ENCODE measurements around the gene ADCY10. TPM values are rescaled to one million over a fixed set of nuclear protein-coding genes. Genes with fewer than 3 reads are reported as not detected.

The ADCY10 gene
- total RNA-seq, 2 experiments from 2014 or later: 0.15 TPM; not detected in 1

DNA sequence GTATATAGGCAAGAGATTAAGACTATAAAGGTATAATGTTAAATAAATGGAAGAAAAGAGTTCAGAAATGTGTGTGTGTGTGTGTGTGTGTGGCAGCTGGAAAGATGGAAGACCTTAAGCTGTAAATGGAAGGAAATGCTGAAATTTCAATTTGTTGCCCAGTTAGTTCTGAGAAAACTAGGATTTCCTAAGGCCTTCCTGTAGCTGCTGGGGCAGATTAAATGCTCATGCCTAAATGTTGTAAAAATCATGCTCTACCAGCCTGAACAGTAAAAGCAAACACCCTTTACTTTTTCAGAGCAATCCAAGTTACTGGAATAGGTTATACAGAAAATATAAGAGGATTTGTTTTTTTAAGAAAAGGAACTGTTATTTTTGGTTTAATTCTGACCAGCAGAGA is 8.3 kb downstream of the ADCY10 start:
- Histone ChIP-seq H2AFZ (ENCODE audit: low read length) (no peak overlapping the region), H3K4me1 (ENCODE audit: insufficient read depth, low read length, poor library complexity, severe bottlenecking) (no peaks in the 10 kb centered on the region), H3K79me2 (ENCODE audit: insufficient read depth, low read depth, low read length) (no peaks in the 10 kb centered on the region), H3K4me3 (ENCODE audit: low read depth, low read length, poor library complexity, severe bottlenecking) (no peak overlapping the region), H3K36me3 (ENCODE audit: insufficient read depth, low read length) (no peaks in the 10 kb centered on the region), H4K20me1 (ENCODE audit: insufficient read depth, low read length) (no peaks in the 10 kb centered on the region), H3K9me2 (ENCODE audit: insufficient read depth, low read length) (no peaks in the 10 kb centered on the region), H3K27ac (ENCODE audit: low read depth, low read length, poor library complexity, severe bottlenecking) (no peak overlapping the region), H3K9me3 (ENCODE audit: low read length) (peaks cover 19% of the 10 kb centered on the region; the same call in 1 of the 2 replicates), H3K4me2 (ENCODE audit: low read length) (no peak overlapping the region)
- no TSS peak for BruUV-seq (replicated peaks)
- ChIA-PET POLR2A (interaction anchor here (1.0 kb wide), 1 partner anchor 16 kb away, joined by 4 read pairs; no protein-coding TSS in a partner anchor), CTCF (ENCODE audit: unreplicated experiment) (no interaction called here)
- TF ChIP-seq, protein P1, sequence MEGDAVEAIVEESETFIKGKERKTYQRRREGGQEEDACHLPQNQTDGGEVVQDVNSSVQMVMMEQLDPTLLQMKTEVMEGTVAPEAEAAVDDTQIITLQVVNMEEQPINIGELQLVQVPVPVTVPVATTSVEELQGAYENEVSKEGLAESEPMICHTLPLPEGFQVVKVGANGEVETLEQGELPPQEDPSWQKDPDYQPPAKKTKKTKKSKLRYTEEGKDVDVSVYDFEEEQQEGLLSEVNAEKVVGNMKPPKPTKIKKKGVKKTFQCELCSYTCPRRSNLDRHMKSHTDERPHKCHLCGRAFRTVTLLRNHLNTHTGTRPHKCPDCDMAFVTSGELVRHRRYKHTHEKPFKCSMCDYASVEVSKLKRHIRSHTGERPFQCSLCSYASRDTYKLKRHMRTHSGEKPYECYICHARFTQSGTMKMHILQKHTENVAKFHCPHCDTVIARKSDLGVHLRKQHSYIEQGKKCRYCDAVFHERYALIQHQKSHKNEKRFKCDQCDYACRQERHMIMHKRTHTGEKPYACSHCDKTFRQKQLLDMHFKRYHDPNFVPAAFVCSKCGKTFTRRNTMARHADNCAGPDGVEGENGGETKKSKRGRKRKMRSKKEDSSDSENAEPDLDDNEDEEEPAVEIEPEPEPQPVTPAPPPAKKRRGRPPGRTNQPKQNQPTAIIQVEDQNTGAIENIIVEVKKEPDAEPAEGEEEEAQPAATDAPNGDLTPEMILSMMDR (conservative IDR thresholded peaks at IDR 0.05; ENCODE audit: low read length): no peak
- TF ChIP-seq EZH2phosphoT487 (IDR thresholded peaks at IDR 0.05; ENCODE audit: borderline replicate concordance, low read depth, low read length): no peak
- intact Hi-C loops (cut with micrococcal nuclease; ENCODE audit: unreplicated experiment): no loop called here
- no peak for DNase-seq (ENCODE audit: low spot score)

DNA sequence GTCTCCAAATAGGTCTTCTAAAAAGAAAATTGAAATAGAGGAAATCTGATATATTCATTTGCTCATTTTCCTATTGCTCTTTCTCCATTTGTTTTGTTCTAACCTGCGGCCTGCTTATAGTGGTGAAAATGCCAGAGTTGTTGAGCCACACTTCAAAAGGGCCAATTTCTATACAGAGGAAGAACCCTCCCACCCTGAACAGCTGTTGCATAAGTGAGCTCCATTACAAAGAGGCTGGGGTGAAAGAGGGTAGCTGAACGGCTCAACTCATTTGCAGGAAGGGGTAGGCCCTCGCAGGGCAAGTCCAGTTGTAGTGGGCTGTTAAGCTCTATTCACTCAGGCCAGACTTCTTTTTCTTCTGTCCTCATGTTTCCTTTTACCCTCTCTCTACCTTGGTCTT is 8.8 kb downstream of the ADCY10 start:
- Histone ChIP-seq H2AFZ (ENCODE audit: low read length) (no peak overlapping the region), H3K79me2 (ENCODE audit: insufficient read depth, low read depth, low read length) (no peaks in the 10 kb centered on the region), H3K9me3 (ENCODE audit: low read length) (peaks cover 16% of the 10 kb centered on the region; the same call in 1 of the 2 replicates), H3K4me3 (ENCODE audit: low read depth, low read length, poor library complexity, severe bottlenecking) (no peak overlapping the region), H4K20me1 (ENCODE audit: insufficient read depth, low read length) (no peaks in the 10 kb centered on the region), H3K4me1 (ENCODE audit: insufficient read depth, low read length, poor library complexity, severe bottlenecking) (peaks cover under 1% of the 10 kb centered on the region), H3K4me2 (ENCODE audit: low read length) (no peak overlapping the region), H3K36me3 (ENCODE audit: insufficient read depth, low read length) (no peaks in the 10 kb centered on the region), H3K27ac (ENCODE audit: low read depth, low read length, poor library complexity, severe bottlenecking) (no peak overlapping the region), H3K9me2 (ENCODE audit: insufficient read depth, low read length) (no peaks in the 10 kb centered on the region)
- ChIA-PET POLR2A (interaction anchor here (1.0 to 1.3 kb wide), 2 partner anchors 9 to 16 kb away, joined by 3 to 4 read pairs; partner anchors contain the start of gene ADCY10), CTCF (ENCODE audit: unreplicated experiment) (no interaction called here)
- TF ChIP-seq, protein P1 (conservative IDR thresholded peaks at IDR 0.05; ENCODE audit: low read length): no peak
- TF ChIP-seq EZH2phosphoT487 (IDR thresholded peaks at IDR 0.05; ENCODE audit: borderline replicate concordance, low read depth, low read length): no peak
- no peak for DNase-seq (ENCODE audit: low spot score)
- BruUV-seq (replicated peaks): no TSS peak
- intact Hi-C loops (cut with micrococcal nuclease; ENCODE audit: unreplicated experiment): no loop called here

DNA sequence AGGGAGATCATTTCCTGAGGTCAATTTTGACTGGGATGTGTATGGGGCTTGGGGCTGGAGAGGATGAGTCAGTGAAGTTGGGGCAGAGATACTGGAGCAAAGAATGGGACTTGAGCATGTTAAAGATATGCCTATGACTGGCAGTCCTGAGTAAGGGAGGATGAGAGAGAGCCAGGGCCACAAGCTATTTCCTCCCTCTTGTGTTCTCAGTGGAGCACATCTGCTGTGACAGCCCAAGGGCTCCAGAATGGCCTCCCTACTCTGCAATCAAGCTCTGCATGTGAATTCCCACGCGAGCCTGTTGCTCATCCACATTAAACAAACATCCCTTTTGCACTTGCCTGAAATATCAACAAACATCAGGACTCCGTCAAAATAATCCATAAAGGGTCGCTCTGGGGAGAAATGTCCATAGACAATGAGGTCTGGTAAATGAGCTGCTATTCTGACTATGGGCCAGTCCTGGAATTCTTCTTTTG is 9.2 kb downstream of the ADCY10 start:
- no peaks in the 10 kb centered on the region for H3K9me2 ChIP-seq (ENCODE audit: insufficient read depth, low read length)
- POLR2A ChIA-PET: interaction anchor here (1.0 to 1.6 kb wide), 3 partner anchors 9 to 17 kb away, joined by 3 to 7 read pairs (median 4); partner anchors contain the start of gene ADCY10
- H3K9me3 ChIP-seq (ENCODE audit: low read length): peaks cover 11% of the 10 kb centered on the region; the same call in 1 of the 2 replicates
- CTCF ChIA-PET (ENCODE audit: unreplicated experiment): no interaction called here
- no peak for TF ChIP-seq EZH2phosphoT487 (IDR thresholded peaks at IDR 0.05; ENCODE audit: borderline replicate concordance, low read depth, low read length)
- TF ChIP-seq, protein P1 (conservative IDR thresholded peaks at IDR 0.05; ENCODE audit: low read length): no peak
- no peaks in the 10 kb centered on the region for H3K36me3 ChIP-seq (ENCODE audit: insufficient read depth, low read length)
- H3K4me2 ChIP-seq (ENCODE audit: low read length): no peak overlapping the region
- intact Hi-C loops (cut with micrococcal nuclease; ENCODE audit: unreplicated experiment): loop anchor here (5.0 kb wide), 1 partner anchor 178 kb away; no protein-coding TSS in a partner anchor
- no peak overlapping the region for H3K27ac ChIP-seq (ENCODE audit: low read depth, low read length, poor library complexity, severe bottlenecking)
- no peaks in the 10 kb centered on the region for H4K20me1 ChIP-seq (ENCODE audit: insufficient read depth, low read length)
- peaks cover 6% of the 10 kb centered on the region for H3K4me1 ChIP-seq (ENCODE audit: insufficient read depth, low read length, poor library complexity, severe bottlenecking)
- no peak overlapping the region for H2AFZ ChIP-seq (ENCODE audit: low read length)
- DNase-seq (ENCODE audit: low spot score): no peak
- H3K79me2 ChIP-seq (ENCODE audit: insufficient read depth, low read depth, low read length): no peaks in the 10 kb centered on the region
- no TSS peak for BruUV-seq (replicated peaks)
- no peak overlapping the region for H3K4me3 ChIP-seq (ENCODE audit: low read depth, low read length, poor library complexity, severe bottlenecking)
